ENCODE measurements around the gene ABCB1. TPM values are rescaled to one million over a fixed set of nuclear protein-coding genes. Genes with fewer than 3 reads are reported as not detected.

The ABCB1 gene
- total and polyA plus RNA-seq, 9 of the 15 experiments (the other 6 are each of a cell fraction or from before 2014, with no cell fraction given), result 0.03 to 0.86 (median 0.52) TPM

DNA sequence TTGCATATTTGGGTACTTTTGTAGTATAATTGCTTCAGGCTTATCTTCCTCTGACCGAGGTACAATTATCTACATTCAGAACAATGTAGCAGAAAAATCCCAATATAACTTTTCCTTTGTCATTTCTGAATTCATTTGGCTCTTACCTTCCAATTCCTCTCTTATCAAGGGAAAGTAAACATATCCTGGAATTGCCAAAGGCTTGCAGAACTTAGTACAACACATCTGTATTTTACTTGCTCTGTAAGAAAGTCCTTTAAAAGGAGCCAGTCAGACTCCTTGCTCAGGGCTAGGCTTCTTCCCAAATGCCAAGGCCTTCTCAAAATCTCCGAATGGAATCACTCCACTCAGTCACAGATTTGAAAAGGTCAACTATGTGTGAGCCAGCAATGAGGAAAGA is 81.9 kb downstream of the ABCB1 start (continued):
- TF ChIP-seq EZH2 (IDR thresholded peaks at IDR 0.05; ENCODE audit: borderline replicate concordance, low read depth, low read length) (no peak), TAF9B (IDR thresholded peaks at IDR 0.05; ENCODE audit: partially characterized antibody) (no peak), ZNF75A (CRISPR knock-in tag; IDR thresholded peaks at IDR 0.05) (no peak)

DNA sequence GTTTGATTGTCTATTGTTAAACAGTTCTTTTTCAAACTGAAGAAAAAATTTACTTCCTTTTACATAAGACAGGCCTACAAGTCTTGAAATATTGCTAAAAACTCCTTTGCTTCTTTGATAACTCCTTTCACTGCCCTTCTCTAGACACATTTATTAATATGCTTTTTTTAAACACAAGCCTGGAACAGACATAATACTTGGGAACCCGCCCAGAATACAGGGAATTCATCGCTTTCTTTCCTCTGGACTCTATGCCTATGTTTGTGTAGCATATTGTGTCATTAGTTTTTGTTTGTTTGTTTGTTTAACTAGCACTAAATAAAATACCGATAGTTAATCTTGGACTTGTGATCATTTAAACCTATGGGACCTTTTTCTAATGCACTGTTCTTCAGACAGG is 82.8 kb downstream of the ABCB1 start:
- FAIRE-seq (no peak), ATAC-seq (no peak), DNase-seq (ENCODE audit: extremely low read depth in 1 of 4, low spot score in 3 of 4) (no peak)
- intact Hi-C loops (cut with micrococcal nuclease), result no loop called here
- Histone ChIP-seq H3K27me3 (ENCODE audit: control insufficient read depth in 2 of 2, insufficient read depth in 2 of 2, low read length in 2 of 2) (no peaks in the 10 kb centered on the region), H2AFZ (ENCODE audit: low read depth, low read length) (no peak overlapping the region), H3K4me3 (no peak overlapping the region), H3K79me2 (ENCODE audit: control insufficient read depth, insufficient read depth, low read length) (no peaks in the 10 kb centered on the region), H3K9me1 (ENCODE audit: control insufficient read depth, insufficient read depth, low read length) (no peaks in the 10 kb centered on the region), H3K4me1 (replicated peaks in 1 of 2; ENCODE audit: control insufficient read depth in 2 of 2, insufficient read depth in 2 of 2, low read length in 2 of 2) (no peaks in the 10 kb centered on the region), H3K9ac (ENCODE audit: insufficient read depth in 1 of 2, low read depth in 2 of 2, low read length in 2 of 2) (no peak overlapping the region), H3K27ac (ENCODE audit: extremely low read depth, low read depth, low read length) (no peak overlapping the region), H4K20me1 (replicated peaks; ENCODE audit: control insufficient read depth, insufficient read depth, low read length) (no peaks in the 10 kb centered on the region), H3K9me3 (replicated peaks; ENCODE audit: control insufficient read depth, insufficient read depth, low read depth, low read length) (no peaks in the 10 kb centered on the region), H3K4me2 (ENCODE audit: insufficient read depth, low read length) (no peak overlapping the region), H3K36me3 (ENCODE audit: control insufficient read depth, insufficient read depth, low read length) (no peaks in the 10 kb centered on the region)
- no TSS peak for BruUV-seq (replicated peaks)
- CTCF ChIA-PET (ENCODE audit: low intra/inter-chr PET ratio), result no interaction called here
- POLR2A ChIA-PET, result no interaction called here
- WGBS (ENCODE audit: insufficient coverage, low coverage, missing lambda C conversion rate), result 0% methylated on average over 3 of the region's 3 CpGs
- in situ Hi-C loops (cut with MboI), result no loop called here
- TF ChIP-seq SRSF7 (optimal IDR thresholded peaks at IDR 0.05; ENCODE audit: low read depth, low read length) (no peak), ZNF133 (CRISPR knock-in tag; IDR thresholded peaks at IDR 0.05) (no peak), YBX1 (IDR thresholded peaks at IDR 0.05) (no peak), NFATC3 (IDR thresholded peaks at IDR 0.05) (no peak), SAP30 (IDR thresholded peaks at IDR 0.05; ENCODE audit: borderline replicate concordance, insufficient read depth, low read depth, low read length, poor library complexity, severe bottlenecking) (no peak), CCNT2 (IDR thresholded peaks at IDR 0.05; ENCODE audit: borderline replicate concordance, extremely low read depth, insufficient read length, low read depth, low read length) (no peak)
- TF ChIP-seq, protein P1, sequence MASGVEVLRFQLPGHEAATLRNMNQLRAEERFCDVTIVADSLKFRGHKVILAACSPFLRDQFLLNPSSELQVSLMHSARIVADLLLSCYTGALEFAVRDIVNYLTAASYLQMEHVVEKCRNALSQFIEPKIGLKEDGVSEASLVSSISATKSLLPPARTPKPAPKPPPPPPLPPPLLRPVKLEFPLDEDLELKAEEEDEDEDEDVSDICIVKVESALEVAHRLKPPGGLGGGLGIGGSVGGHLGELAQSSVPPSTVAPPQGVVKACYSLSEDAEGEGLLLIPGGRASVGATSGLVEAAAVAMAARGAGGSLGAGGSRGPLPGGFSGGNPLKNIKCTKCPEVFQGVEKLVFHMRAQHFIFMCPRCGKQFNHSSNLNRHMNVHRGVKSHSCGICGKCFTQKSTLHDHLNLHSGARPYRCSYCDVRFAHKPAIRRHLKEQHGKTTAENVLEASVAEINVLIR (CRISPR knock-in tag; IDR thresholded peaks at IDR 0.05), result no peak
- TF ChIP-seq, protein P2, sequence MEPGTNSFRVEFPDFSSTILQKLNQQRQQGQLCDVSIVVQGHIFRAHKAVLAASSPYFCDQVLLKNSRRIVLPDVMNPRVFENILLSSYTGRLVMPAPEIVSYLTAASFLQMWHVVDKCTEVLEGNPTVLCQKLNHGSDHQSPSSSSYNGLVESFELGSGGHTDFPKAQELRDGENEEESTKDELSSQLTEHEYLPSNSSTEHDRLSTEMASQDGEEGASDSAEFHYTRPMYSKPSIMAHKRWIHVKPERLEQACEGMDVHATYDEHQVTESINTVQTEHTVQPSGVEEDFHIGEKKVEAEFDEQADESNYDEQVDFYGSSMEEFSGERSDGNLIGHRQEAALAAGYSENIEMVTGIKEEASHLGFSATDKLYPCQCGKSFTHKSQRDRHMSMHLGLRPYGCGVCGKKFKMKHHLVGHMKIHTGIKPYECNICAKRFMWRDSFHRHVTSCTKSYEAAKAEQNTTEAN (CRISPR knock-in tag; IDR thresholded peaks at IDR 0.05), result no peak
- TF ChIP-seq, protein P3, sequence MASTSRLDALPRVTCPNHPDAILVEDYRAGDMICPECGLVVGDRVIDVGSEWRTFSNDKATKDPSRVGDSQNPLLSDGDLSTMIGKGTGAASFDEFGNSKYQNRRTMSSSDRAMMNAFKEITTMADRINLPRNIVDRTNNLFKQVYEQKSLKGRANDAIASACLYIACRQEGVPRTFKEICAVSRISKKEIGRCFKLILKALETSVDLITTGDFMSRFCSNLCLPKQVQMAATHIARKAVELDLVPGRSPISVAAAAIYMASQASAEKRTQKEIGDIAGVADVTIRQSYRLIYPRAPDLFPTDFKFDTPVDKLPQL (IDR thresholded peaks at IDR 0.05; ENCODE audit: extremely low read depth, insufficient read length), result no peak
- TF ChIP-seq, protein P4, sequence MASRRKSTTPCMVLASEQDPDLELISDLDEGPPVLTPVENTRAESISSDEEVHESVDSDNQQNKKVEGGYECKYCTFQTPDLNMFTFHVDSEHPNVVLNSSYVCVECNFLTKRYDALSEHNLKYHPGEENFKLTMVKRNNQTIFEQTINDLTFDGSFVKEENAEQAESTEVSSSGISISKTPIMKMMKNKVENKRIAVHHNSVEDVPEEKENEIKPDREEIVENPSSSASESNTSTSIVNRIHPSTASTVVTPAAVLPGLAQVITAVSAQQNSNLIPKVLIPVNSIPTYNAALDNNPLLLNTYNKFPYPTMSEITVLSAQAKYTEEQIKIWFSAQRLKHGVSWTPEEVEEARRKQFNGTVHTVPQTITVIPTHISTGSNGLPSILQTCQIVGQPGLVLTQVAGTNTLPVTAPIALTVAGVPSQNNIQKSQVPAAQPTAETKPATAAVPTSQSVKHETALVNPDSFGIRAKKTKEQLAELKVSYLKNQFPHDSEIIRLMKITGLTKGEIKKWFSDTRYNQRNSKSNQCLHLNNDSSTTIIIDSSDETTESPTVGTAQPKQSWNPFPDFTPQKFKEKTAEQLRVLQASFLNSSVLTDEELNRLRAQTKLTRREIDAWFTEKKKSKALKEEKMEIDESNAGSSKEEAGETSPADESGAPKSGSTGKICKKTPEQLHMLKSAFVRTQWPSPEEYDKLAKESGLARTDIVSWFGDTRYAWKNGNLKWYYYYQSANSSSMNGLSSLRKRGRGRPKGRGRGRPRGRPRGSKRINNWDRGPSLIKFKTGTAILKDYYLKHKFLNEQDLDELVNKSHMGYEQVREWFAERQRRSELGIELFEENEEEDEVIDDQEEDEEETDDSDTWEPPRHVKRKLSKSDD (conservative IDR thresholded peaks at IDR 0.05; ENCODE audit: low read length), result no peak
- TF ChIP-seq, protein P5, sequence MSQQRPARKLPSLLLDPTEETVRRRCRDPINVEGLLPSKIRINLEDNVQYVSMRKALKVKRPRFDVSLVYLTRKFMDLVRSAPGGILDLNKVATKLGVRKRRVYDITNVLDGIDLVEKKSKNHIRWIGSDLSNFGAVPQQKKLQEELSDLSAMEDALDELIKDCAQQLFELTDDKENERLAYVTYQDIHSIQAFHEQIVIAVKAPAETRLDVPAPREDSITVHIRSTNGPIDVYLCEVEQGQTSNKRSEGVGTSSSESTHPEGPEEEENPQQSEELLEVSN (IDR thresholded peaks at IDR 0.05; ENCODE audit: borderline replicate concordance in 1 of 2, extremely low read depth in 1 of 2, insufficient read depth in 1 of 2, insufficient read length in 1 of 2, low read depth in 1 of 2, low read length in 1 of 2, poor library complexity in 1 of 2, severe bottlenecking in 1 of 2), result no peak

All from K562 (cell line).